GM18511 (cell line): ENCODE measurements around the gene CYP27C1.
A peak's percentile ranks its signal among the peaks of the same experiment; 100 is the strongest.
"Not testable (repeated sequence)": the region's sequence is repeated elsewhere in the genome, so short reads cannot be mapped to it uniquely, and the experiment has no call there.

Source experiments
- ATAC-seq: cut with Tn5 transposase; IDR thresholded peaks from one replicate; pipeline ENCODE4 v1.9.1; 2021; ENCODE audit warnings: mild to moderate bottlenecking, moderate library complexity; ENCODE audit not compliant: unreplicated experiment

Gene CYP27C1

GRCh38 chr2:127173057-127173456, 47.0 kb downstream of the CYP27C1 start:
- ATAC-seq: no peak

GRCh38 chr2:127172306-127172705, 47.8 kb downstream of the CYP27C1 start:
- ATAC-seq: no peak

GRCh38 chr2:127170452-127171197, 49.5 kb downstream of the CYP27C1 start:
- no peak for ATAC-seq

GRCh38 chr2:127170021-127170420, 50.1 kb downstream of the CYP27C1 start:
- no peak for ATAC-seq

GRCh38 chr2:127169066-127169660, 50.9 kb downstream of the CYP27C1 start:
- no peak for ATAC-seq

GRCh38 chr2:127166231-127166860, 53.8 kb downstream of the CYP27C1 start:
- no peak for ATAC-seq

GRCh38 chr2:127165539-127165935, 54.6 kb downstream of the CYP27C1 start:
- no peak for ATAC-seq

- no peak for ATAC-seq
These were observed 55.1 kb downstream of the CYP27C1 start for GRCh38 chr2:127164761-127165538.

- ATAC-seq: no peak
These were observed 56.2 kb downstream of the CYP27C1 start for GRCh38 chr2:127163921-127164320.

- not testable (repeated sequence) for ATAC-seq
These were observed 57.1 kb downstream of the CYP27C1 start for GRCh38 chr2:127163090-127163406.

GRCh38 chr2:127162261-127163089, 57.6 kb downstream of the CYP27C1 start:
- ATAC-seq: no peak

- ATAC-seq: no peak
These were observed 58.6 kb downstream of the CYP27C1 start for GRCh38 chr2:127161176-127162136.

- no peak for ATAC-seq
These were observed 59.4 kb downstream of the CYP27C1 start for GRCh38 chr2:127160676-127161075.

GRCh38 chr2:127159543-127159942, 60.6 kb downstream of the CYP27C1 start:
- no peak for ATAC-seq

- ATAC-seq: peak; percentile 73
These were observed 61.3 kb downstream of the CYP27C1 start for GRCh38 chr2:127158614-127159290.

GRCh38 chr2:127157651-127158485, 62.2 kb downstream of the CYP27C1 start:
- no peak for ATAC-seq

GRCh38 chr2:127157114-127157513, 63.0 kb downstream of the CYP27C1 start:
- ATAC-seq: no peak

- no peak for ATAC-seq
These were observed 64.2 kb downstream of the CYP27C1 start for GRCh38 chr2:127155947-127156346.
